Hepatocyte (in vitro differentiated cells): ENCODE results near the gene TROAP.

Source experiments
- EZH2phosphoT487 ChIP-seq: fragments of 200-600 bp; sonication (generic); IDR thresholded peaks from one replicate; pipeline ENCODE4 v1.6.1; 2018; ENCODE audit warnings: antibody characterized with exemption, mild to moderate bottlenecking, low read depth, moderate library complexity; ENCODE audit not compliant: unreplicated experiment, severe bottlenecking
- TF ChIP-seq, protein P1 (sequence below): fragments of 200-600 bp; sonication (generic); IDR thresholded peaks from 2 replicates; pipeline ENCODE4 v1.5.1; 2016; ENCODE audit warnings: antibody characterized with exemption, mild to moderate bottlenecking; ENCODE audit not compliant: poor library complexity

DNA sequence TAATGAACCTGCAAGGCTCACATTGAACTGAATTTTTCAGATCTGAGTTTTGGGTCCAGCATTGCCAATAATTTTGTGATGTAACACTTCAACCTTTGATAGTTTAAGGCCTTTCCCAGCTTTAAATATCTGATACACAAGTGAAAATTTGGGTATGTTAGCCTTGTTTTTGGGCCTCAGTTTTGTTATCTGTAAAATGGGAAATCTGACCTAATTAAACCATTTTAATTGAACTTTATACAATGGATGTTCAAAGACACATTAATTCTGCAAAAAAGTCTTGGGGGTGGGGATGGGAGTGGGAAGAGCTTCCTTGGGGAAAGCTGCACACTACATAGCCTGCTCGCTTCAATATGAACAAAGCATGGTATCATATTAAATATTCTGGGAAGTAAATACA, 39.0 kb downstream of the TROAP start:
- TF ChIP-seq, protein P1, sequence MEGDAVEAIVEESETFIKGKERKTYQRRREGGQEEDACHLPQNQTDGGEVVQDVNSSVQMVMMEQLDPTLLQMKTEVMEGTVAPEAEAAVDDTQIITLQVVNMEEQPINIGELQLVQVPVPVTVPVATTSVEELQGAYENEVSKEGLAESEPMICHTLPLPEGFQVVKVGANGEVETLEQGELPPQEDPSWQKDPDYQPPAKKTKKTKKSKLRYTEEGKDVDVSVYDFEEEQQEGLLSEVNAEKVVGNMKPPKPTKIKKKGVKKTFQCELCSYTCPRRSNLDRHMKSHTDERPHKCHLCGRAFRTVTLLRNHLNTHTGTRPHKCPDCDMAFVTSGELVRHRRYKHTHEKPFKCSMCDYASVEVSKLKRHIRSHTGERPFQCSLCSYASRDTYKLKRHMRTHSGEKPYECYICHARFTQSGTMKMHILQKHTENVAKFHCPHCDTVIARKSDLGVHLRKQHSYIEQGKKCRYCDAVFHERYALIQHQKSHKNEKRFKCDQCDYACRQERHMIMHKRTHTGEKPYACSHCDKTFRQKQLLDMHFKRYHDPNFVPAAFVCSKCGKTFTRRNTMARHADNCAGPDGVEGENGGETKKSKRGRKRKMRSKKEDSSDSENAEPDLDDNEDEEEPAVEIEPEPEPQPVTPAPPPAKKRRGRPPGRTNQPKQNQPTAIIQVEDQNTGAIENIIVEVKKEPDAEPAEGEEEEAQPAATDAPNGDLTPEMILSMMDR, result no peak
- no peak for TF ChIP-seq EZH2phosphoT487
